Lung (tissue), 12 donors: Measurements from ENCODE around the gene MRTFA. TPM values are rescaled to one million over a fixed set of nuclear protein-coding genes. Genes with fewer than 3 reads are reported as not detected.
"Not testable (repeated sequence)": the region's sequence is repeated elsewhere in the genome, so short reads cannot be mapped to it uniquely, and the experiment has no call there.

Experiments
- ATAC-seq: fragments of 200-7000 bp; cut with Tn5 transposase; one replicate; pipeline ENCODE4 v1.9.1; 2020; ENCODE audit warnings: moderate number of reproducible peaks; ENCODE audit not compliant: insufficient read depth, low FRiP score
- DNase-seq, 3 donors: peaks; one replicate each; pipeline ENCODE4 v3.0.0-alpha.2; 2013 to 2017
- H3K27ac ChIP-seq, 2 donors: one replicate each; pipeline ENCODE4 v1.5.1; 2013; ENCODE audit warnings: mild to moderate bottlenecking in 2 of 2, moderate library complexity in 2 of 2, control low read depth in 1 of 2, inconsistent platforms in 1 of 2, low read depth in 1 of 2, low read length in 1 of 2
- H3K27me3 ChIP-seq, 3 donors: one replicate each; pipeline ENCODE4 v1.5.1; 2013; ENCODE audit warnings: low read length in 2 of 3; ENCODE audit not compliant: control insufficient read depth in 3 of 3, insufficient read depth in 3 of 3
- H3K36me3 ChIP-seq, 4 donors: one replicate each; pipeline ENCODE4 v1.5.1; 2013; ENCODE audit warnings: low read length in 4 of 4, mild to moderate bottlenecking in 1 of 4, moderate library complexity in 1 of 4; ENCODE audit not compliant: control insufficient read depth in 4 of 4, insufficient read depth in 4 of 4
- H3K4me1 ChIP-seq, 5 donors: one replicate each; pipeline ENCODE4 v1.5.1; 2013; ENCODE audit warnings: low read length in 5 of 5, mild to moderate bottlenecking in 2 of 5, moderate library complexity in 1 of 5; ENCODE audit not compliant: control insufficient read depth in 5 of 5, insufficient read depth in 5 of 5
- H3K4me3 ChIP-seq: one replicate; pipeline ENCODE4 v1.5.1; 2013; ENCODE audit warnings: mild to moderate bottlenecking, control low read depth, moderate library complexity
- H3K9ac ChIP-seq, 2 donors: one replicate each; pipeline ENCODE4 v1.5.1; 2013; ENCODE audit warnings: low read length in 2 of 2, control low read depth in 1 of 2; ENCODE audit not compliant: insufficient read depth in 1 of 2
- H3K9me3 ChIP-seq, 4 donors: one replicate each; pipeline ENCODE4 v1.5.1; 2013; ENCODE audit warnings: low read length in 3 of 4, mild to moderate bottlenecking in 1 of 4, moderate library complexity in 1 of 4; ENCODE audit not compliant: control insufficient read depth in 4 of 4, insufficient read depth in 3 of 4
- CTCF ChIP-seq: IDR thresholded peaks from 2 replicates; pipeline ENCODE4 v1.5.1; 2012; ENCODE audit warnings: mild to moderate bottlenecking; ENCODE audit errors: control extremely low read depth, extremely low read depth
- WGBS, 2 donors: extraction: QIAGEN DNeasy Blood & Tissue Kit; methylation state at CpG; one replicate each; pipeline ENCODE4 v1.1.7; 2013; 5-methylcytosine and 5-hydroxymethylcytosine counted together
- polyA plus RNA-seq, 2 donors: library from polyadenylated mRNA; stranded (reverse); fragments of 200-250 nt; gene quantifications; one replicate each; pipeline ENCODE4 v1.2.1, GENCODE V29; 2013
- total RNA-seq, 2 donors: library from RNA; depleted of rRNA in 1 of 2; stranded (reverse); fragments of >200 nt in 1 of 2; gene quantifications; one replicate each; pipeline ENCODE4 v1.2.1, GENCODE V29; 2014 to 2021
- donor health status: control.
- donor health status: control.
- donor health status: Bipolar disorder and iron deficiency.
- donor health status: healthy.
- donor health status: DM: yes; HTN: yes; CAD: no.

The MRTFA gene
- total and polyA plus RNA-seq, 4 donors = 26.3 to 64.0 (median 40.1) TPM

GRCh38 chr22:40560994-40561515 is 75.5 kb downstream of the MRTFA start:
- WGBS, 2 donors = 90 to 94% methylated on average over 2 of the region's 2 CpGs
- Histone ChIP-seq H3K36me3 (no peaks in the 10 kb centered on the region), H3K4me3 (no peak overlapping the region), H3K27me3 (no peaks in the 10 kb centered on the region), H3K27ac (no peak overlapping the region), H3K9me3 (no peaks in the 10 kb centered on the region), H3K9ac (no peak overlapping the region), H3K4me1 (no peaks in the 10 kb centered on the region)
- ATAC-seq (no peak), DNase-seq (no peak)
- TF ChIP-seq CTCF = no peak

- no peak overlapping the region for H3K4me3 ChIP-seq
- 94 to 97% methylated on average over 3 of the region's 3 CpGs for WGBS, 2 donors
- no peak for TF ChIP-seq CTCF
- no peak overlapping the region for H3K27ac ChIP-seq
- H3K4me1 ChIP-seq = no peaks in the 10 kb centered on the region
- ATAC-seq = no peak
- no peaks in the 10 kb centered on the region for H3K9me3 ChIP-seq
- DNase-seq = no peak
- H3K27me3 ChIP-seq = no peaks in the 10 kb centered on the region
- H3K36me3 ChIP-seq = no peaks in the 10 kb centered on the region
- no peak overlapping the region for H3K9ac ChIP-seq
These were observed 76.0 kb downstream of the MRTFA start for GRCh38 chr22:40560551-40560950.

- Histone ChIP-seq H3K27me3 (no peaks in the 10 kb centered on the region), H3K9ac (no peak overlapping the region), H3K4me3 (no peak overlapping the region), H3K9me3 (no peaks in the 10 kb centered on the region), H3K27ac (no peak overlapping the region), H3K4me1 (no peaks in the 10 kb centered on the region), H3K36me3 (no peaks in the 10 kb centered on the region)
- WGBS, 2 donors = 93 to 97% methylated on average over 2 of the region's 2 CpGs
- ATAC-seq (no peak), DNase-seq (no peak)
- TF ChIP-seq CTCF = no peak
These were observed 78.5 kb downstream of the MRTFA start for GRCh38 chr22:40557972-40558371.

GRCh38 chr22:40556641-40557040 is 79.9 kb downstream of the MRTFA start:
- Histone ChIP-seq H3K9ac (no peak overlapping the region), H3K4me3 (no peak overlapping the region), H3K27ac (no peak overlapping the region), H3K9me3 (no peaks in the 10 kb centered on the region), H3K27me3 (no peaks in the 10 kb centered on the region), H3K36me3 (no peaks in the 10 kb centered on the region), H3K4me1 (no peaks in the 10 kb centered on the region)
- DNase-seq (no peak), ATAC-seq (no peak)
- WGBS, 2 donors = 89 to 95% methylated on average over 1 of the region's 1 CpG
- TF ChIP-seq CTCF = no peak

- H3K4me1 ChIP-seq, H3K27ac ChIP-seq, ATAC-seq, H3K9ac ChIP-seq, H3K9me3 ChIP-seq, H3K27me3 ChIP-seq, DNase-seq, H3K4me3 ChIP-seq, H3K36me3 ChIP-seq: not testable (repeated sequence)
- 98 to 100% methylated on average over 1 of the region's 1 CpG for WGBS, 2 donors
These were observed 82.5 kb downstream of the MRTFA start for GRCh38 chr22:40554023-40554422.
